Erythroblast (primary cell): Measurements from ENCODE around the gene GSTA1.
"Not testable (repeated sequence)": the region's sequence is repeated elsewhere in the genome, so short reads cannot be mapped to it uniquely, and the experiment has no call there.

ENCODE experiments used
- GATA1 ChIP-seq: IDR thresholded peaks from 2 replicates; pipeline ENCODE4 v1.6.1; 2011; ENCODE audit warnings: low read depth, mild to moderate bottlenecking, control low read depth, low read length, moderate library complexity
- POLR2A ChIP-seq: IDR thresholded peaks from 2 replicates; pipeline ENCODE4 v1.6.1; 2011; ENCODE audit warnings: mild to moderate bottlenecking, low read length

DNA sequence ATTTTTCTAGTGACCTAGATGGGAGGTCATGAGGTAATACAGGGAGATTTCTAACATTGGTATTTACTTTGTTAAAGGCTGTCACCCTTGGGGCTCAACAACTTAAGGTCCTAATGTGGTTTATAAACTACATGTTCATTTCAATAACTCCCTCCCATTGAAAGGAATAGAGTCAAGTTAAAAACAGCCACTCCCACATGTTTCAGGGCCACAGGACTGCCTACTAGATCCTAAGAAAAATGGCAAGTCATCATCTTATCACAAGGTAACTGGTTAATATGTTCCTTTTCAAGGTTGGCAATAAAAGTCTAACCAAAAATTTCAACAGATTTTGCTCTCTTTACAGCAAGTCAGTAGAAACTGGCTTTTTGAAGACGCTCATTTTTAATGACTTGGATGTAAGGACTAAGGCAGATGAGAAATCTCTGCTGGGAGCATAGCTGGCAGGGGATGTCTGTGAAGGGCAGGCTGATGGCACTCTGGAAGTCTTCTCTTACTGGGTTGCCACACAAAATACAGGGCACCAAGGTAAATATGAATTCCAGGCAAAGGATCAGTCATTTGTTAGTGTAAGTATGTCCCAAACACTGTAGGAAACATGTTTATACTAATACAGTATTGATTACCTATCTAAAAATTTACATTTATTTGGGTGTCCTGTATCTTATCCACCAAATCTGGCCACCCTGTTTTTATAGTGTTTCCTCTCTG lies 23.6 kb upstream of the GSTA1 start:
- TF ChIP-seq POLR2A, GATA1: not testable (repeated sequence)
